ENCODE results near the gene MYEOV.

GRCh38 chr11:69308936-69309615, 15.1 kb downstream of the MYEOV start:
- TF ChIP-seq EZH2 (IDR thresholded peaks at IDR 0.05; ENCODE audit: low read depth) (no peak), CTCF (conservative IDR thresholded peaks at IDR 0.05) (no peak)
